ENCODE data around the gene FAM98A. TPM values are rescaled to one million over a fixed set of nuclear protein-coding genes. Genes with fewer than 3 reads are reported as not detected.

Gene FAM98A
- total RNA-seq, 1 donor from 2014 or later = 66.6 TPM

DNA sequence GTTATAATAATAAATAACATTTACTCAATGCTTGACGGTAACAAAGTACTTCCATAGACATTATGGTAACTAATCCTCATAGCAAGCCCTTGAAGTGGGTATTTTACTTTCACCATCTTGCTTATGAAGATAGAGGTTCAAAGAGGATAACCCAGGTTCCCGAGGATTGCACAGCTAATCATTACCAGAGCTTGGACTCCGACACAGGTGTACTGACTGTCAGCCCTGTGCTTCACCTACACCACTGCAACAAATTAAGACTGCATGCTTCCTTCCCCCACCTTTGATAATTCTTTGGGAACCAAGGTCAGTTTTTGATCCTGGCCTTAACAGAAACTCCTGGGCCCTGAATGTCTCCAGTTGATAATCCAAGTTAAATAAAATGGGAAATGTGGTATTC, 48.9 kb downstream of the FAM98A start:
- intact Hi-C loops (cut with DNase I) = no loop called here
- ATAC-seq (ENCODE audit: poor library complexity) (no peak), DNase-seq (no peak)

DNA sequence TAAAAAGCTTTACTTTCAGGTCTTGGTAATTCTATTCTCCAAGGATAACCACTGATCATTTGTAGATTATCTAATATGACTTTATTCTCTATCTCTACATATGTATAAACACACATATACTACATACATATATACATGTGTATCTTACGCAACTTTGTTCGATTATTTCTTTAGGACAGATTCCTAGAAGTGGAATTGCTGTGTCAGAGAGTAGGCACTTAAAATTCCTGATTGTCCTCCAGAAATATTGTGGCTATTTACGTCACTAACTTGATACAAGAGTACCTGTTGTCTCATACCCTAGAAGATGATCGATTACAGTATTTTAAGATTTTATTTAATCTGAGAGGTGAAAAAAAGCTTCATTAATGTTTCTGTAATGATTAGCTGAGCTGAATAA, 57.9 kb downstream of the FAM98A start:
- intact Hi-C loops (cut with DNase I) = loop anchor here (5.0 kb wide), 1 partner anchor 64 kb away; the partner anchor contains the start of gene RASGRP3
- ATAC-seq (ENCODE audit: poor library complexity) (peak; percentile 67), DNase-seq (no peak)

DNA sequence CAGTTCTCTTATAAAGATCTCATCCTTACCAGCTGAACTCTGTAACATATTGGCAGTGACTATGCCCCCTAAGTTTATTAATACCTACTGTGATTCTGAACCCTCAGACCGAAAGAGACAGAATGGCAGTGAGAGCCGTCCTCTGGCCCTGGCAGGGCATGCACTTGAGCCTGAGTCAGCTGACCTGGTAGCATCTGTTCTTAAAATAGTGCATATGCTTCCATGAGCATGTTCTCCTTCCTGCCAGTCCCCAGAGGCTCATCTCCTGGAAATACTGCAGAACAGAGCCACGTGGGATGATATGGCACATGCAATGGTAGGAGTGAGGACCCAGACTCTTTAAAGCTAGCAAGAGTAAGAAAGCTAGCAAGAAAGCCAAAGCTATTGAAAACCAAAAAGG, 63.7 kb downstream of the FAM98A start:
- DNase-seq (peak; percentile 67), ATAC-seq (ENCODE audit: poor library complexity) (peak; percentile 90)
- intact Hi-C loops (cut with DNase I) = no loop called here

Other genes starting within 250 kb of the FAM98A start
- 53.1 TPM for gene RASGRP3, start 122.7 kb downstream of the FAM98A start, total RNA-seq

Data from Right ventricle myocardium superior (tissue), 1 donor.